Measurements from ENCODE around the gene DNAJC21. TPM values are rescaled to one million over a fixed set of nuclear protein-coding genes. Genes with fewer than 3 reads are reported as not detected.

DNAJC21 gene
- total RNA-seq, 1 experiment from 2014 or later: 34.7 TPM

DNA sequence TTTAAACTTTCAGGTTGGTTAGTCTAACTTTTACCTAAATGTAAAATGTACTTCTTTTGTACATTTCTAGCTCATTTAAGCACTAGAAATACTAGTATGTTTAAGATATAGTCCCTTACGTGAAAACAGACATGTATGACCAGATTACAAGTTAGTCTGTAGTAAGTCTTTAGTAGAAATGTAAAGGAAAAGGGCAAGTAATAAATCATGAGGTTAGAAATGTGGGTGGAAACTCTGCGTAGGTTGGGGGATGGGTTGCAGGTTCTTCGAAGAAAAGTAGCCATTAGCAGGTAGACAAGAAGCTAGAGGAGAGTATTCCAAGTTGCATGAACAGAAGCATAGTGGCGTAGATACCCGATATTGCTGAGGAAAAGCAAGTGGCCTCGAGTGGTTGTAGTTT, 36.9 kb upstream of the DNAJC21 start:
- no peak overlapping the region for H3K4me2 ChIP-seq (ENCODE audit: low read length)
- no peaks in the 10 kb centered on the region for H3K27me3 ChIP-seq (ENCODE audit: insufficient read depth, low read length)
- no peak overlapping the region for H3K27ac ChIP-seq (ENCODE audit: low read depth, low read length)
- ATAC-seq (no peak), DNase-seq (ENCODE audit: low read depth, low spot score) (no peak)
- intact Hi-C loops (cut with micrococcal nuclease): loop anchor here (10.0 kb wide), 1 partner anchor 238 kb away; the partner anchor contains the start of gene RAI14
- ChIA-PET POLR2A (interaction anchor here (1.3 kb wide), 1 partner anchor 23 kb away, joined by 4 read pairs; the partner anchor contains the start of genes BRIX1 and RAD1), CTCF (no interaction called here), RAD21 (ENCODE audit: low non-redundant PET in 1 of 2, low total read pairs in 2 of 2, uncharacterized antibody in 2 of 2, unreplicated experiment in 2 of 2) (no interaction called here)
- no peak overlapping the region for H3K9ac ChIP-seq (ENCODE audit: low read length)
- H4K20me1 ChIP-seq (ENCODE audit: insufficient read depth): no peaks in the 10 kb centered on the region
- no TSS peak for BruUV-seq (replicated peaks)
- no peaks in the 10 kb centered on the region for H3K4me1 ChIP-seq (ENCODE audit: control insufficient read depth in 1 of 2, insufficient read depth in 2 of 2, low read length in 2 of 2)
- H3K79me2 ChIP-seq (ENCODE audit: insufficient read depth, low read length): no peaks in the 10 kb centered on the region
- H3K4me3 ChIP-seq (replicated peaks in 1 of 2; ENCODE audit: low read depth in 1 of 2, low read length in 2 of 2): no peak overlapping the region
- no peak overlapping the region for H2AFZ ChIP-seq (ENCODE audit: low read depth, low read length, poor library complexity, severe bottlenecking)
- H3K36me3 ChIP-seq (ENCODE audit: control insufficient read depth in 1 of 2, insufficient read depth in 2 of 2, low read length in 2 of 2): no peaks in the 10 kb centered on the region
- TF ChIP-seq, protein P1, sequence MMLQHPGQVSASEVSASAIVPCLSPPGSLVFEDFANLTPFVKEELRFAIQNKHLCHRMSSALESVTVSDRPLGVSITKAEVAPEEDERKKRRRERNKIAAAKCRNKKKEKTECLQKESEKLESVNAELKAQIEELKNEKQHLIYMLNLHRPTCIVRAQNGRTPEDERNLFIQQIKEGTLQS (IDR thresholded peaks at IDR 0.05): no peak
- TF ChIP-seq TCF7L2 (IDR thresholded peaks at IDR 0.05; ENCODE audit: borderline replicate concordance, extremely low read depth, insufficient read depth, insufficient read length) (no peak), JUND (IDR thresholded peaks at IDR 0.05) (no peak), CEBPB (IDR thresholded peaks at IDR 0.05; ENCODE audit: low read depth) (no peak), ZNF274 (IDR thresholded peaks at IDR 0.05; ENCODE audit: low read depth, low read length) (no peak)
- TF ChIP-seq, protein P2, sequence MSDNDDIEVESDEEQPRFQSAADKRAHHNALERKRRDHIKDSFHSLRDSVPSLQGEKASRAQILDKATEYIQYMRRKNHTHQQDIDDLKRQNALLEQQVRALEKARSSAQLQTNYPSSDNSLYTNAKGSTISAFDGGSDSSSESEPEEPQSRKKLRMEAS (IDR thresholded peaks at IDR 0.05): no peak
- no peaks in the 10 kb centered on the region for H3K9me2 ChIP-seq (ENCODE audit: insufficient read depth)
- H3K9me3 ChIP-seq (ENCODE audit: control insufficient read depth in 1 of 2, insufficient read depth in 1 of 2, low read depth in 1 of 2, low read length in 2 of 2): no peaks in the 10 kb centered on the region

DNA sequence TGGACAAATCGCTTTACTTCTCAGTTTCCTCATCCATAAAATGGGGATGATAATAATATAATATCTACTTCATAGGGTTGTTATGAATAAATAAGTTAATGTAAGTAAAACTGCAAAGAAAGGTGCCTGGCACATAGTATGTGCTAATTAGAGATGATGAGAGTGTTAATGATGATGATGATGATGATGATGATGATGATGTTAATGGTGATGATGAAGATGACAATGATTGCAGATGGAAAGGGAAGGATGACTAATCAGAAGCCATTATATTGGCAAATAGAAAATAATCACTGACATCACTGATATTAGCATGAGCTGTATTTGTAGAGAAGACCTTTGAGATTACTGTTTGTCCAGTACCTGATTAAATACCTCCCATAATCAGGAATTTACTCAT, 34.6 kb upstream of the DNAJC21 start:
- Histone ChIP-seq H3K9me2 (ENCODE audit: insufficient read depth) (no peaks in the 10 kb centered on the region), H3K4me1 (ENCODE audit: control insufficient read depth in 1 of 2, insufficient read depth in 2 of 2, low read length in 2 of 2) (no peaks in the 10 kb centered on the region), H2AFZ (ENCODE audit: low read depth, low read length, poor library complexity, severe bottlenecking) (no peak overlapping the region), H3K9me3 (ENCODE audit: control insufficient read depth in 1 of 2, insufficient read depth in 1 of 2, low read depth in 1 of 2, low read length in 2 of 2) (no peaks in the 10 kb centered on the region), H4K20me1 (ENCODE audit: insufficient read depth) (no peaks in the 10 kb centered on the region), H3K27me3 (ENCODE audit: insufficient read depth, low read length) (no peaks in the 10 kb centered on the region), H3K27ac (ENCODE audit: low read depth, low read length) (no peak overlapping the region), H3K36me3 (ENCODE audit: control insufficient read depth in 1 of 2, insufficient read depth in 2 of 2, low read length in 2 of 2) (no peaks in the 10 kb centered on the region), H3K9ac (ENCODE audit: low read length) (no peak overlapping the region), H3K4me2 (ENCODE audit: low read length) (no peak overlapping the region), H3K4me3 (replicated peaks in 1 of 2; ENCODE audit: low read depth in 1 of 2, low read length in 2 of 2) (no peak overlapping the region), H3K79me2 (ENCODE audit: insufficient read depth, low read length) (no peaks in the 10 kb centered on the region)
- ATAC-seq (no peak), DNase-seq (ENCODE audit: low read depth, low spot score) (no peak)
- ChIA-PET CTCF (interaction anchor here (1.0 kb wide), 1 partner anchor 409 kb away, joined by 3 read pairs; no protein-coding TSS in a partner anchor), RAD21 (ENCODE audit: low non-redundant PET in 1 of 2, low total read pairs in 2 of 2, uncharacterized antibody in 2 of 2, unreplicated experiment in 2 of 2) (no interaction called here), POLR2A (no interaction called here)
- intact Hi-C loops (cut with micrococcal nuclease): loop anchor here (10.0 kb wide), 1 partner anchor 240 kb away; the partner anchor contains the start of gene RAI14
- no TSS peak for BruUV-seq (replicated peaks)
- TF ChIP-seq EZH2 (IDR thresholded peaks at IDR 0.05): no peak
- no peak for TF ChIP-seq POLR2AphosphoS5 (IDR thresholded peaks at IDR 0.05; ENCODE audit: low read depth, low read length)
- TF ChIP-seq, protein P3, sequence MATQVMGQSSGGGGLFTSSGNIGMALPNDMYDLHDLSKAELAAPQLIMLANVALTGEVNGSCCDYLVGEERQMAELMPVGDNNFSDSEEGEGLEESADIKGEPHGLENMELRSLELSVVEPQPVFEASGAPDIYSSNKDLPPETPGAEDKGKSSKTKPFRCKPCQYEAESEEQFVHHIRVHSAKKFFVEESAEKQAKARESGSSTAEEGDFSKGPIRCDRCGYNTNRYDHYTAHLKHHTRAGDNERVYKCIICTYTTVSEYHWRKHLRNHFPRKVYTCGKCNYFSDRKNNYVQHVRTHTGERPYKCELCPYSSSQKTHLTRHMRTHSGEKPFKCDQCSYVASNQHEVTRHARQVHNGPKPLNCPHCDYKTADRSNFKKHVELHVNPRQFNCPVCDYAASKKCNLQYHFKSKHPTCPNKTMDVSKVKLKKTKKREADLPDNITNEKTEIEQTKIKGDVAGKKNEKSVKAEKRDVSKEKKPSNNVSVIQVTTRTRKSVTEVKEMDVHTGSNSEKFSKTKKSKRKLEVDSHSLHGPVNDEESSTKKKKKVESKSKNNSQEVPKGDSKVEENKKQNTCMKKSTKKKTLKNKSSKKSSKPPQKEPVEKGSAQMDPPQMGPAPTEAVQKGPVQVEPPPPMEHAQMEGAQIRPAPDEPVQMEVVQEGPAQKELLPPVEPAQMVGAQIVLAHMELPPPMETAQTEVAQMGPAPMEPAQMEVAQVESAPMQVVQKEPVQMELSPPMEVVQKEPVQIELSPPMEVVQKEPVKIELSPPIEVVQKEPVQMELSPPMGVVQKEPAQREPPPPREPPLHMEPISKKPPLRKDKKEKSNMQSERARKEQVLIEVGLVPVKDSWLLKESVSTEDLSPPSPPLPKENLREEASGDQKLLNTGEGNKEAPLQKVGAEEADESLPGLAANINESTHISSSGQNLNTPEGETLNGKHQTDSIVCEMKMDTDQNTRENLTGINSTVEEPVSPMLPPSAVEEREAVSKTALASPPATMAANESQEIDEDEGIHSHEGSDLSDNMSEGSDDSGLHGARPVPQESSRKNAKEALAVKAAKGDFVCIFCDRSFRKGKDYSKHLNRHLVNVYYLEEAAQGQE (IDR thresholded peaks at IDR 0.05; ENCODE audit: low read depth): no peak
- TF ChIP-seq YY1 (IDR thresholded peaks at IDR 0.05; ENCODE audit: extremely low read depth, insufficient replicate concordance, low read depth, low read length): no peak
- no peak for TF ChIP-seq CBX3 (IDR thresholded peaks at IDR 0.05; ENCODE audit: low read depth)
- no peak for TF ChIP-seq TCF7L2 (IDR thresholded peaks at IDR 0.05; ENCODE audit: borderline replicate concordance, extremely low read depth, insufficient read depth, insufficient read length)
- TF ChIP-seq EZH2phosphoT487 (IDR thresholded peaks at IDR 0.05; ENCODE audit: borderline replicate concordance): no peak
- TF ChIP-seq SIN3A (IDR thresholded peaks at IDR 0.05; ENCODE audit: low read depth): no peak
- TF ChIP-seq FOSL1 (IDR thresholded peaks at IDR 0.05; ENCODE audit: low read depth): no peak
- no peak for TF ChIP-seq SP1 (IDR thresholded peaks at IDR 0.05; ENCODE audit: low read depth)
- no peak for TF ChIP-seq JUND (IDR thresholded peaks at IDR 0.05)
- TF ChIP-seq RAD21 (IDR thresholded peaks at IDR 0.05; ENCODE audit: low read depth): no peak
- no peak for TF ChIP-seq ELF1 (IDR thresholded peaks at IDR 0.05; ENCODE audit: borderline replicate concordance, low read depth)
